HL-60 (cell line): ENCODE data around the gene EXOC7.

Experiments
- CTCF ChIP-seq: IDR thresholded peaks from one replicate; pipeline ENCODE4 v1.5.1; 2011; ENCODE audit warnings: low read length, control low read depth, inconsistent platforms; ENCODE audit not compliant: insufficient read depth
- SPI1 ChIP-seq: IDR thresholded peaks from 2 replicates; pipeline ENCODE4 v1.6.1; 2012; ENCODE audit warnings: low read depth, mild to moderate bottlenecking, borderline replicate concordance

- TF ChIP-seq CTCF (no peak), SPI1 (no peak)
Measured at GRCh38 chr17:76123191-76123499, 19.6 kb upstream of the EXOC7 start.
